Coronary artery (tissue), 2 donors: ENCODE measurements around the gene GPRIN3.
A peak's percentile ranks its signal among the peaks of the same experiment; 100 is the strongest.

Experiments
- DNase-seq: peaks from one replicate; pipeline ENCODE4 v3.0.0-alpha.2; 2017; ENCODE audit warnings: low spot score
- H3K27ac ChIP-seq, 2 donors: fragments of 200-600 bp; sonication (generic); one replicate each; pipeline ENCODE4 v1.5.1; 2016 to 2019
- H3K4me3 ChIP-seq: fragments of 200-600 bp; sonication (generic); 2 replicates; pipeline ENCODE4 v1.5.1; 2016; ENCODE audit warnings: mild to moderate bottlenecking, moderate library complexity
- CTCF ChIP-seq: fragments of 200-600 bp; sonication (generic); IDR thresholded peaks from one replicate; pipeline ENCODE4 v1.5.1; 2019; ENCODE audit warnings: antibody characterized with exemption

Gene GPRIN3

GRCh38 chr4:89344571-89344970 lies 37.0 kb upstream of the GPRIN3 start:
- no peak for DNase-seq
- TF ChIP-seq CTCF = no peak
- Histone ChIP-seq H3K27ac (no peak overlapping the region), H3K4me3 (no peak overlapping the region)

GRCh38 chr4:89338206-89338605 lies 30.6 kb upstream of the GPRIN3 start:
- TF ChIP-seq CTCF = no peak
- Histone ChIP-seq H3K27ac (no peak overlapping the region), H3K4me3 (no peak overlapping the region)
- DNase-seq = no peak

- H3K27ac ChIP-seq = no peak overlapping the region
- DNase-seq = no peak
- H3K4me3 ChIP-seq = no peak overlapping the region
- no peak for TF ChIP-seq CTCF
Measured at GRCh38 chr4:89337681-89338080, 30.1 kb upstream of the GPRIN3 start.

- no peak for TF ChIP-seq CTCF
- Histone ChIP-seq H3K4me3 (no peak overlapping the region), H3K27ac (no peak overlapping the region)
- no peak for DNase-seq
Measured at GRCh38 chr4:89336818-89337420, 29.3 kb upstream of the GPRIN3 start.

- DNase-seq = no peak
- no peak overlapping the region for H3K4me3 ChIP-seq
- TF ChIP-seq CTCF = no peak
- H3K27ac ChIP-seq = no peak overlapping the region
Measured at GRCh38 chr4:89334830-89335229, 27.2 kb upstream of the GPRIN3 start.

- Histone ChIP-seq H3K4me3 (no peak overlapping the region), H3K27ac (no peak overlapping the region)
- DNase-seq = no peak
- no peak for TF ChIP-seq CTCF
Measured at GRCh38 chr4:89334311-89334710, 26.7 kb upstream of the GPRIN3 start.

- no peak for DNase-seq
- Histone ChIP-seq H3K27ac (peak overlapping the region in 1 of 2 donors; percentile 35), H3K4me3 (no peak overlapping the region)
- TF ChIP-seq CTCF = no peak
Measured at GRCh38 chr4:89331686-89332544, 24.3 kb upstream of the GPRIN3 start.
